Peyer's patch (tissue), 4 donors: ENCODE measurements around the gene HLA-DRA. TPM values are rescaled to one million over a fixed set of nuclear protein-coding genes. Genes with fewer than 3 reads are reported as not detected.
A peak's percentile ranks its signal among the peaks of the same experiment; 100 is the strongest.

ENCODE experiments used
- DNase-seq, 3 donors: peaks; one replicate each; pipeline ENCODE4 v3.0.0-alpha.2; 2017 to 2019
- H3K27ac ChIP-seq, 4 donors: fragments of 200-600 bp; sonication (generic); one replicate each; pipeline ENCODE4 v1.5.1; 2016 to 2019
- H3K27me3 ChIP-seq, 2 donors: fragments of 200-600 bp; sonication (generic); one replicate each; pipeline ENCODE4 v1.5.1; 2019
- H3K36me3 ChIP-seq, 3 donors: fragments of 200-600 bp; sonication (generic); one replicate each; pipeline ENCODE4 v1.5.1; 2016 to 2019
- H3K4me1 ChIP-seq, 4 donors: fragments of 200-600 bp; sonication (generic); one replicate each; pipeline ENCODE4 v1.5.1; 2016 to 2019
- H3K4me3 ChIP-seq, 4 donors: fragments of 200-600 bp; sonication (generic); 1 replicate in 3 of 4; 2 replicates in 1 of 4; pipeline ENCODE4 v1.5.1; 2016 to 2019; ENCODE audit warnings: mild to moderate bottlenecking in 1 of 4
- H3K9me3 ChIP-seq, 4 donors: fragments of 200-600 bp; sonication (generic); one replicate each; pipeline ENCODE4 v1.5.1; 2016 to 2019; ENCODE audit warnings: mild to moderate bottlenecking in 1 of 4
- CTCF ChIP-seq, 6 experiments: fragments of 450-650 bp in 4 of 6; fragments of 200-600 bp in 2 of 6; sonication (generic) in 1 of 6; IDR thresholded peaks; one replicate each; pipeline ENCODE4 v1.5.1; 2017 to 2019; ENCODE audit warnings: antibody characterized with exemption in 6 of 6, mild to moderate bottlenecking in 3 of 6, moderate library complexity in 1 of 6
- POLR2A ChIP-seq, 2 donors: fragments of 450-650 bp; IDR thresholded peaks; one replicate each; pipeline ENCODE4 v1.5.1; 2017; ENCODE audit warnings: antibody characterized with exemption in 2 of 2, mild to moderate bottlenecking in 2 of 2, moderate library complexity in 2 of 2
- total RNA-seq, 4 donors: library from RNA; depleted of rRNA; stranded (reverse); fragments of >200 nt; gene quantifications; one replicate each; pipeline ENCODE4 v1.1.0, GENCODE V29; 2016

The HLA-DRA gene
- total RNA-seq, 4 donors from 2014 or later, result 354 to 966 (median 405) TPM

GRCh38 chr6:32410906-32411305 lies 28.8 kb upstream of the HLA-DRA start:
- Histone ChIP-seq H3K4me1 (peaks cover 0 to 17% (median 3%) of the 10 kb centered on the region in 4 donors), H3K27me3 (no peaks in the 10 kb centered on the region), H3K9me3 (no peaks in the 10 kb centered on the region), H3K36me3 (no peaks in the 10 kb centered on the region), H3K27ac (peak overlapping the region in 3 of 4 donors; percentile 56 to 90 (median 83)), H3K4me3 (peak overlapping the region in 1 of 4 donors; percentile 26)
- DNase-seq, result no peak
- no peak for TF ChIP-seq POLR2A (IDR thresholded peaks at IDR 0.05)
- TF ChIP-seq CTCF (IDR thresholded peaks at IDR 0.05), result no peak

- TF ChIP-seq POLR2A (IDR thresholded peaks at IDR 0.05) (peak in 1 of 2 donors; percentile 16), CTCF (IDR thresholded peaks at IDR 0.05) (no peak)
- H3K4me1 ChIP-seq, result peaks cover 0 to 17% (median 3%) of the 10 kb centered on the region in 4 donors
- no peaks in the 10 kb centered on the region for H3K27me3 ChIP-seq
- peak overlapping the region in 2 of 4 donors; percentile 26 to 28 for H3K4me3 ChIP-seq
- no peaks in the 10 kb centered on the region for H3K9me3 ChIP-seq
- H3K27ac ChIP-seq, result peak overlapping the region in 3 of 4 donors; percentile 56 to 90 (median 83)
- peak in 2 of 3 donors; percentile 56 to 63 for DNase-seq
- H3K36me3 ChIP-seq, result no peaks in the 10 kb centered on the region
Measured at GRCh38 chr6:32411566-32412327, 27.9 kb upstream of the HLA-DRA start.

- TF ChIP-seq POLR2A (IDR thresholded peaks at IDR 0.05) (no peak), CTCF (IDR thresholded peaks at IDR 0.05) (peak; percentile 89 to 95 (median 91))
- no peaks in the 10 kb centered on the region for H3K36me3 ChIP-seq
- DNase-seq, result peak; percentile 78 to 92 (median 91)
- no peak overlapping the region for H3K4me3 ChIP-seq
- no peaks in the 10 kb centered on the region for H3K9me3 ChIP-seq
- no peak overlapping the region for H3K27ac ChIP-seq
- peaks cover 0 to 17% (median 3%) of the 10 kb centered on the region in 4 donors for H3K4me1 ChIP-seq
- no peaks in the 10 kb centered on the region for H3K27me3 ChIP-seq
Measured at GRCh38 chr6:32413427-32414047, 26.1 kb upstream of the HLA-DRA start.

- DNase-seq, result peak; percentile 75 to 94 (median 84)
- Histone ChIP-seq H3K9me3 (no peaks in the 10 kb centered on the region), H3K4me3 (peak overlapping the region in 1 of 4 donors; percentile 11), H3K27ac (no peak overlapping the region), H3K27me3 (no peaks in the 10 kb centered on the region), H3K4me1 (peaks cover 0 to 17% (median 3%) of the 10 kb centered on the region in 4 donors), H3K36me3 (no peaks in the 10 kb centered on the region)
- TF ChIP-seq CTCF (IDR thresholded peaks at IDR 0.05) (peak; percentile 94 to 99 (median 98)), POLR2A (IDR thresholded peaks at IDR 0.05) (no peak)
Measured at GRCh38 chr6:32415521-32416019, 24.1 kb upstream of the HLA-DRA start.

GRCh38 chr6:32416036-32416435 lies 23.7 kb upstream of the HLA-DRA start:
- Histone ChIP-seq H3K4me1 (peaks cover 0 to 17% (median 3%) of the 10 kb centered on the region in 4 donors), H3K9me3 (no peaks in the 10 kb centered on the region), H3K4me3 (no peak overlapping the region), H3K27me3 (no peaks in the 10 kb centered on the region), H3K36me3 (no peaks in the 10 kb centered on the region), H3K27ac (no peak overlapping the region)
- no peak for DNase-seq
- TF ChIP-seq POLR2A (IDR thresholded peaks at IDR 0.05) (no peak), CTCF (IDR thresholded peaks at IDR 0.05) (no peak)
